GM19099 (cell line): ENCODE data around the gene MBNL2.

Source experiments
- POLR2A ChIP-seq: IDR thresholded peaks from 3 replicates; pipeline ENCODE4 v1.6.1; 2011; ENCODE audit warnings: low read depth; ENCODE audit not compliant: insufficient read length; ENCODE audit errors: extremely low read depth

Gene MBNL2

DNA sequence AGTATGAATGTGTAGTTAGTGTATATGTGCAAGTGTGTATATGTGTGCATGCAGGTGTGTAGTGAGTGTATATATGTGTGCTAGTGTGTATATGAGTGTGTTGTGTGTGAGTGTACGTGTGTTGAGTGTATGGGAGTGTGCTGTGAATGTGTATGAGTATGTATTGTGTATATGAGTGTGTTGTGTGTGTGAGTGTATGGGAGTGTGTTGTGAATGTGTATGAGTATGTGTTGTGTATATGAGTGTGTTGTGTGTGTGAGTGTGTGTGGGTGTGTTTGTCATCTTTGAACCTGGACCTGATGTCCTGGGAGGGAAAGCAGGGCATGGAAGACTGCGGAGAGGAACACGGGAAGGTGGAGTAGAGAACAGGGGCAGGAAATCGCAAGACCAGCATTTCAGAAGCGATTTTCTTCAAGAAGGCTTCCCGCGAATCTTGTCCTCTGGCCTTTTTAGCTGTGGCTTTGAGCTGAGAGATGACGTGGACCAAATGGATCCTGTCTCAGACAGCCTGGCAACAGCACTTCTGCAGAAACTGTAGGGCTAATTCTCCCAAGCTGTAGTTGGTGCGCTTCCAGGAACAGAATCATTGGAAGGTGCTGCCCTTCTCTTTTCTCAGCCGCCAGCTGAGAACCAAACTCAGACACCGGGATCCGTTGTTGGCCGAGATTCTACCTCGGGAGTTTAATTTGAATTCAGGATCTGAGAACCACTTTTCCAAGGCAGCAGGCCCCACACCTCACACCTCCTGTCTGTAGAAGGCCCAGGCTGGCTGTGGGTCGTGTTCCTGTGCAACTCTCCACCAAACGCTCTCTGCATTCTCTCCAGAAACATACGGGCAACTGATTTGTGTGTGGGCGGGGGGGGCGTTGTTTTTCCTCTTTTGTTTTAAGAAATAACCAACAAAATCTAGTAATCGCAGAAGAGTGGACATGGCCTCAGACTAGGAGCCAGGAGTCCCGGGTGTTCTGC, 117.2 kb downstream of the MBNL2 start:
- TF ChIP-seq POLR2A, result no peak

DNA sequence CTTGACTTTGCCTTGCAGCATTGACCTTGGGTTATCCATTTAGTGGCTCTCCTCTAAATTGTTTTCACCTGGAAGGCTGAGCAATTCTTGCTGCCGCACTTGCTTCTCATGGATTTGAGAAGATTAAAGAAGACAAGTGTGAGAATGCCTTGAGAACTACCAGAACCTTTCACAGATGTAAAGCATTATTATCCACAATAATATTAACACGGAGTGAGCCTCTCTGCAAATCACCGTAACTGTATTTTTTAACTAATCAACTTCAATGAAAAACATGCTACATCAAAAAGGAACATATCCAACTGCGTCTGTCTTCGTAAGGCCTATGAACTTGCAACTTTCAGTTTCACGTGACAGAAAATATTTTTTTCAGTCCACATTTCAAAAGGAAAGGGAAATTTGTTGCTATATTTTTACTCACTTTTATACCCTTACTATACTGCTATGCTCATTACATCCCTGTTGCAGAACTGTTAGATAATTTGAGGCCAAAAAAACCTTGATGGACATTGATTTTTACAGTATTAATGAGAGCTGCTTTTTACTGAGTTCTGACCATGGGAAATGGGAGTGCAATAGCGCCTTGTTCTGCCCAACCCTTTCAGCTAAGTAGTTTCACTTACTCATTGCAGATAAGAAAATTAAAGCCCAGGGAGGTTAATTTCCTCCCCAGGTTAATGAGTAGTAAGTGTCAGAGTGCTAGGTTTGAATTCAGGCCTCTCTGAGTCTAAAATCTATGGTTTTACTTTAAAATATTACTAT, 118.0 kb downstream of the MBNL2 start:
- TF ChIP-seq POLR2A, result no peak

DNA sequence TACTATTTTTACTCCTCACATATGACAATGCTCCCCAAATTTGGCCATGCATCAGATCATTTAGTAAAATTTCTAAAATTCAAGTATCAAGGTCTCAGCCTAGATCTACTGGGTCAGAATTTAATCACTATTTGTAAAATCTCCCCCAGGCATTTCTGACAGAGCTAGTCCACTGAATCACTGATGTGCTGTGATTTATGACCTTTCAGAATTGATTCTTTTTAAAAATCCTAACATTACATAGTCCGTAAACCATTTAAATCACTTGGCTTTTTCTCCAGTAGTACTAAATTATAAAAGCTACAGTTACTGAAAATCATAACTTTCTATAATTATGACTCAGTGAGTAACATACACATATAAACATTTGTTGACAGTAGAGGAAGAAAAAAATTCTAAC, 119.0 kb downstream of the MBNL2 start:
- TF ChIP-seq POLR2A, result no peak

DNA sequence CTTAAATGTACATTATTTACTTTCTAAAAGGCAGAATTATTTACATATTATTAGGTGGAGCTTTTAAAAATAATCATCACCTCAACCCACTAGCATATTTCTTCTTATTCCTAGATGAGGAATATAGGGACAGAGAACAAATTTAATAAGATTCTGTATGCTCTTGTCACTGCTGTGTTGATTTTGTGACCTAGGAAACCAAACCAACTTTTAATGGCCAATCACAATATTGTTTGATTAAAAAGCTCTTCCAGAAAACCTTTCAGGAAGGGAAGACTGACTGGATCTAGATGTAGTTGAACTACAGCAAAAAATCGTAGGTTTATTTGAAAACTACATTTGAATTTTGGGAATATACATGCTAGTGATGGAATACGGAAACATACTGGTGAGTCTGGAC, 120.0 kb downstream of the MBNL2 start:
- no peak for TF ChIP-seq POLR2A

DNA sequence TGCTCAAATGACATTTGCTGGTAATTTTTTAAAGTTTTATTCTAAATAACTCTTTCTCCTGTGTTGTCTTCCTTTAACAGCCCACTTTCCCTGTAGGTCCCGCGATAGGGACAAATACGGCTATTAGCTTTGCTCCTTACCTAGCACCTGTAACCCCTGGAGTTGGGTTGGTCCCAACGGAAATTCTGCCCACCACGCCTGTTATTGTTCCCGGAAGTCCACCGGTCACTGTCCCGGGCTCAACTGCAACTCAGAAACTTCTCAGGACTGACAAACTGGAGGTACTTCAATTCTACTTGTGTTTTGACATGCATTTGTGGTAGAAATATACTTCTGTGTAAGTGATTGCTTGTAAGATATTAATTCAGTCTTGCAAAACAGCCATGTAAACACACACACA, 120.8 kb downstream of the MBNL2 start:
- no peak for TF ChIP-seq POLR2A

DNA sequence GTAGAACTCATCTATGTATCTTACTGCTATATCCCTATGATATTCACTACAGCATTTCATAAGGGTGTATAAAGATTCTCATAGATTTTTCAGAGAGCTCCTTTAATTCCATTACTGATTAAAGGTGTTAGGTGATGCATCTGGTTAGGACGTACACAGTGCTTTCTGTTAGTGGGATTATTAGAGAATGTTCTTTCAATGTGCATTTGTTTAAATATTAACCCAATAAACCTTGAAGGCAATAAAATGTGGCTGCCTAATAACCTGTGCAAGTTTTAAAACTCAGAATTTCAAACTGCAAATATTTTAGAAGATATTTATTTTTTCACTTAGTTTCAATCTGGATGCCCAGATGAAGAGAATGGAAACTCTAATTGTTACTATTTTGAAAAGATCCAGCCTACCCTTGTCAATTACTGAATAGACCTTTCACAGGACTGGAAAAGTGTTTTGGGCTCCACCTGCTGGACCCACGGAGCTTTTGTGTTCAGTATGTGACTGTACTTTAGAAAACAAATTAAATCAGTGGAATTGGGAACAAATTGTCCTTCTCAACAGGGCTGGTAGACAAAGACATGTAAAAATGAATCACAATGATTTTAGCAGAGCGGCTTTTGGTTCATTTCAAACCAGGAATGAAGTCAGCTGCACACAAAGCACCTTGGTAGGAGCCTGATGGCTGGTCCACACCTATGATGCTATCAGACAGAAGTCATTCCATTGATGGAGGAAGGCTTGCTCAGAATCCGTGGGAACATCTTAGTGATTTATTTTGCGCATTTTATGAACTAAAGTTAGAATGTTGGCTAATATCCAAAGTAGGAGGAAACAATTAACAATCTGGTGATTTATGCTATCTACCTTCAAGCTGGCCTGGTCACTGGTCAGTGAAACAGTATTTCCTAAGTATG, 122.4 kb downstream of the MBNL2 start:
- TF ChIP-seq POLR2A, result no peak

DNA sequence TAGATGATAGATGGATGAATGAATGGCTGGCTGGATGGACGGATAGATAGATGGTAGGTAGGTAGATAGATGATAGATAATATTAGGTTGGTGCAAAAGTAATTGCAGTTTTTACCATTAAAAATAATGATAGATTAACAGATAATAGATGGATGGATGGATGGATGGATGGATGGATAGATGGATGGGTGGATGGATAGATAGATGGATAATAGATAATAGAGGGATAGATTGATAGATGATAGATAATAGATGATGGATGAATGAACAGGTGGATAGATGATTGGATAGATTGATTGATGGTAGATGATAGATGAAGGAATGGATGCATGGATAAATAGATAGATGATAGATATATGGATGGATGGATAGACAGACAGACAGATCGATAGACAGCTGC, 124.0 kb downstream of the MBNL2 start:
- no peak for TF ChIP-seq POLR2A

DNA sequence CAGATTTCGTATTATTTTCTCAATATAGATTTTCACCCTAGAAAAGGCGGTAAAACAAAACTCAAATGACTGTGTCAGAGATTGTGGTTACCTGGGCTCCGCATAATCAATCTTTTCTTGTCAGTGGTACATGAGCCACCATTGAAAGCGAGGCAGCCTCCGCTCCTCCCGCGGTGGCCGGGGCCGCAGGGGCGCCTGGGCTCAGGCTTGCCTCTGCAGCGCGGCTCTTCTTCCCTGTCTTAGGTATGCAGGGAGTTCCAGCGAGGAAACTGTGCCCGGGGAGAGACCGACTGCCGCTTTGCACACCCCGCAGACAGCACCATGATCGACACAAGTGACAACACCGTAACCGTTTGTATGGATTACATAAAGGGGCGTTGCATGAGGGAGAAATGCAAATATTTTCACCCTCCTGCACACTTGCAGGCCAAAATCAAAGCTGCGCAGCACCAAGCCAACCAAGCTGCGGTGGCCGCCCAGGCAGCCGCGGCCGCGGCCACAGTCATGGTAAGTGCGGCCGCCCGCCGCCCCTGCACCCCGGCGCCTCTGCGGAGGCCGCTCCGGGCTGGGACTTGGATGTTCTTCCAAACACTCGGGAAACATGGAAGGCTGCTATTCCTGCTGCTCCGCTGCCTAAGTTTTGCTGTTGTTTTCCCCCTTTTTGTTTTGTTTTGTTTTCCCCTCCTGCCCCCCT, 124.6 kb downstream of the MBNL2 start:
- TF ChIP-seq POLR2A, result no peak

DNA sequence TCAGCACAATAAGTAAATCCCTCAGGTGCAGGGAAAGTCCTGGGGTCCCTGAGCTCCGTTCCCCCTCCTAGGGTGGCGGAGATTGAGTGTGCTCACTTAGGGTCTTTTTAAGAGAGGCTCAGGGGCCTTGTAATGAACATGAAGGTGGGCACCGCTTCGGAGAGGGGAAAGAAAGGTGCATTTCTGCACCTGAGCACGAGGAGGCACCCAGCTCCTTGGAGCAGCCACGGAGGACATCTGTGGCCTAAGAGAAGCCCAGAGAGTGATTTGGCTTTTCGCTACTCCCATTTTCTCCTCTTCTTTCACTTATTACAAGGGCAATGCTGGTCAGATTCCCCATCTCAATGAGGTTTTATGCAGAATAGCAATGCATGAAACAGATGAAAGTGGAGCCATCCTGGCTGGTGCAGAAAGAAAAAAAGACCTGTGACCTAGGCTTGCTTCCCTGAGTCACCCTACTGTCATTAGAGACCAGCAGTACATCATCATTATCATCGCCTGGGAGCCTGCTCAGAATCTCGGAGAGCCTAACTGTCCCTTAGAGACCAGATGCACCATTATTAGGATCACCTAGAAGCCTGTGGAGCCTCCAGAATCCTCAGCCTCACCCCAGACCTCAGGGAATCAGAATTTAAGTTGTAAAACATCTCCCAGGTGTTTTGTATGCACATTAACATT, 125.3 kb downstream of the MBNL2 start:
- no peak for TF ChIP-seq POLR2A

DNA sequence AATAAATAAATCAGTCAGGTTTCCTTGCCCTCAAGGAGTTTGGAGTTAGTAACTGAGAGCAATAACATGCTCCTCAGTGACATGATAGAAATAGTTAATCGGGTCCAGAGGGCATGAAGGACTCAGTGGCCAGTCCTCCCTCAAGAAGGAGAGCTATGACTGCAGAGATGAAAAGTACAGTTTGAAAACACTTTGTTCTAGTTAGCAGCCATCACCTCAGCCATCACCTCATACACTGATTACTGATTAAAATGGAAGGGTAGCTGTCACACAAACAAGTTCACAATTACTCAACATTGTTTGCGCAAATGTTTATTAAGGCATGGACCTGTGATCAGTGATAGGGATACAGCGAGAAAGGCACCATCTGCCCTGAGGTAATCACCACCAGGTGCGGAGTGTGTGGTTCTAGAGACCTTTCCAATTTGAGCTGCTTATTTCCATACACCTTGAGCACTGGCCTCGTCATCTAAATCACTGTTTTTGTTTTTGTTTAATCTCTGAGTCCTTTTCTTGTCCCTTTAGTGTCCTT, 126.5 kb downstream of the MBNL2 start:
- TF ChIP-seq POLR2A, result no peak

DNA sequence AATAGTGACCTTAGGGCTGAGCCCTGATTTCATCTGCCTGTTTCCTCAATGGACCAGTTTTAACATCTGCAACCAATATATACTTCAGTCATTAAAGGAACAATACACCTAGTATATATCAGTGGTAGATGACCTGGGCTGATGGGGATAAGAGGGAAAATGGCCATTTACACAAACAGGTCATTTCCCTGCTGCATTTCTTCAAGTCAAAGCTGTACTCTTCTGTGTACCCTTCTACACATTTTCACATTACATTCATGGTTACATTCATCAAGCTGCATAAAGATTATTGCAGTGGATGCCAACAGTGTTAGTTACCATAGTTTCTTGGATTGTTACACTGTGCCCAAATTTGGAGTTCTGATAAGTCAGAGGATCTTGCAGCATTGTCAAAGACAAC, 130.7 kb downstream of the MBNL2 start:
- TF ChIP-seq POLR2A, result no peak

DNA sequence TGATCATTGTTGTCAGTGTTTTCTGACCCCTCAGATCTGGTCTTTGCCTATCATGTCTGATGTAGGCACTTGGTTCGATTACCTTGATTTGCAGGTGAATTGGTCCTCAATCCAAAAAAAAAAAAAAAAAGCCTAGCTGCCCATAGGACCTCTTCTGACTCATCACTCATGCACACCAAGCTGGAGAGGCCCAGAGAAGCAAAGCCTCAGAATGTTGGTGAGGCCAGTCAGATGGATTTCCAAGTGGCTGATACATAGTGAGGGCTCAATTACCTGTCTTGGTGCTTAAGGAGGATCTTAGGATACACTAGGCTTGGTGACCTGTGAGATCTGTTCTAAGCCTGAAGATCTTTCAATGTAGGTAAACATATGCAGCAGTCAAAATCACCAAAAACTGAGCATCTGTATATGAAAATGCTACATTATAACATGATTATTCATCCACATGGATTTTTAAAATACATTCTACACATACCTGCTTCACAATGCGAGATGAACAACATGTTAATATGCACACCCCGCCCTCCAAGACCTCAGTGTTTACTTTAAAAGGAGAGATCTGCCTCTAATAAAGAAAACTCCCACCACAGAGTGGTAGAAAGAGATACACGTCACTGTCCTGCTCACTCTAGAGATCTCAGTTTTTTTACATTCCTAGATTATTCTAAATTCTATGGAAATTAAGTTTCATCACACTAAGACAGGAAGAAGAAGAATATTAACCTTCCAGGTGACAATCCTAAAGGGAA, 132.0 kb downstream of the MBNL2 start:
- no peak for TF ChIP-seq POLR2A

DNA sequence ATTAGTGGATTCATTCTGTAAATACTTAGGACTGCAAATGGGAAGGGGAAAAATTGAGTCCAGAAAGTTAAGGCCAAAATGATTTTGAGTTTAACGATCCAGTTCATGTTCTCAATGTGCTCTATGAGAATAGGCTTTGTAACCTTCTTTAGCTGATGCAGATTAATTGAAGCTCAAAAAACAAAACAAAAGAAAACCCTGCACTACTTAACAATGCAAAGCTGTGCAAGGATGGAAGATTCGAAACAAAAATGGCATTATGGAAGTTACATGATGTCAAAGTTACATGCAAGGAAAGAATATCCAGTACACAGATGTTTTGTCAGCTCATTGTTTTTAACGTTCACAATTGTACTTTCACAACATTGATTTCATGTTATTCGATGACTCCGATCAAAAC, 132.7 kb downstream of the MBNL2 start:
- TF ChIP-seq POLR2A, result no peak

DNA sequence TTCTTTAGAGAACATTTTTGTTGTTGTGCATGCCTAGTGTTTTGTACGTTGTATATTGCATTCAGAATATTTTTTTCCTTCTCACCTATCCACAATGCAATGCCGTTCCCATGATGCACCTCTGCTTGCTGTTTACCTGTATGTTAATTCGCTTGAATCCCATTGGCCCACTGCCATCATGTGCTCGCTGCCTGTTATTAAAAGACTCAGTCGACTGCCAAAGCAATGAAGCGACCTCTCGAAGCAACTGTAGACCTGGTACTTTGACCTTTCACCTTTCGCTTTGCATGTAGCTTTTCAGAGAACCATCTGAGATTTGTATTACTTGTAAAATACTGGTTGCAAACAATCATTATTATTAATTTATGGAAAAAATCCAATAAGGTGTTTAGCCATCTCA, 134.5 kb downstream of the MBNL2 start:
- TF ChIP-seq POLR2A, result no peak
